Stimulated activated CD4-positive, alpha-beta T cell treated with anti-CD3 and anti-CD28 coated beads, Interleukin-4, amount 100 ng/mL, for 1 hour (primary cell): ENCODE data around the gene SCFD2.

Experiments
- DNase-seq: peaks from one replicate; pipeline ENCODE4 v3.0.0-alpha.2; 2020

SCFD2 gene

GRCh38 chr4:52979821-52980590 is 385.9 kb downstream of the SCFD2 start:
- DNase-seq: no peak

- DNase-seq: no peak
Observed at GRCh38 chr4:52979020-52979419, 386.8 kb downstream of the SCFD2 start.

GRCh38 chr4:52977252-52977651 is 388.6 kb downstream of the SCFD2 start:
- DNase-seq: no peak

GRCh38 chr4:52976523-52977230 is 389.2 kb downstream of the SCFD2 start:
- no peak for DNase-seq

GRCh38 chr4:52968691-52969090 is 397.2 kb downstream of the SCFD2 start:
- no peak for DNase-seq

GRCh38 chr4:52968241-52968640 is 397.6 kb downstream of the SCFD2 start:
- no peak for DNase-seq

GRCh38 chr4:52966781-52967180 is 399.1 kb downstream of the SCFD2 start:
- no peak for DNase-seq

GRCh38 chr4:52966172-52966571 is 399.7 kb downstream of the SCFD2 start:
- DNase-seq: no peak

- DNase-seq: no peak
Observed at GRCh38 chr4:52964561-52965101, 401.2 kb downstream of the SCFD2 start.

GRCh38 chr4:52964011-52964410 is 401.9 kb downstream of the SCFD2 start:
- DNase-seq: no peak

- DNase-seq: no peak
Observed at GRCh38 chr4:52962721-52963120, 403.1 kb downstream of the SCFD2 start.

GRCh38 chr4:52961666-52962412 is 404.0 kb downstream of the SCFD2 start:
- no peak for DNase-seq

GRCh38 chr4:52959541-52959940 is 406.3 kb downstream of the SCFD2 start:
- DNase-seq: no peak

GRCh38 chr4:52957835-52958631 is 407.8 kb downstream of the SCFD2 start:
- DNase-seq: no peak

GRCh38 chr4:52957220-52957686 is 408.6 kb downstream of the SCFD2 start:
- DNase-seq: no peak

- no peak for DNase-seq
Observed at GRCh38 chr4:52956691-52957090, 409.2 kb downstream of the SCFD2 start.

GRCh38 chr4:52954560-52955170 is 411.2 kb downstream of the SCFD2 start:
- no peak for DNase-seq

- no peak for DNase-seq
Observed at GRCh38 chr4:52952540-52952939, 413.3 kb downstream of the SCFD2 start.

GRCh38 chr4:52951016-52951415 is 414.8 kb downstream of the SCFD2 start:
- DNase-seq: no peak

- no peak for DNase-seq
Observed at GRCh38 chr4:52950226-52950625, 415.6 kb downstream of the SCFD2 start.

- no peak for DNase-seq
Observed at GRCh38 chr4:52949336-52949735, 416.5 kb downstream of the SCFD2 start.

GRCh38 chr4:52948057-52948423 is 417.8 kb downstream of the SCFD2 start:
- no peak for DNase-seq
